Medulla oblongata (tissue), 1 donor: ENCODE measurements around the gene YPEL4.
"Not testable (repeated sequence)": the region's sequence is repeated elsewhere in the genome, so short reads cannot be mapped to it uniquely, and the experiment has no call there.

Experiments
- DNase-seq: peaks from one replicate; pipeline ENCODE4 v3.0.0-alpha.2; 2015; ENCODE audit errors: extremely low spot score

Gene YPEL4

GRCh38 chr11:57649826-57650738, at the start of gene YPEL4:
Gene YPEL4 (minus strand): TSS chr11:57649912. CDS start chr11:57647107, 2,805 bp downstream.
- peak; percentile 82 for DNase-seq

GRCh38 chr11:57698843-57699365, 49.2 kb upstream of the YPEL4 start:
- DNase-seq = no peak

GRCh38 chr11:57690474-57690873, 40.8 kb upstream of the YPEL4 start:
- DNase-seq = not testable (repeated sequence)

- no peak for DNase-seq
These were observed 31.5 kb upstream of the YPEL4 start for GRCh38 chr11:57681168-57681567.

- DNase-seq = no peak
These were observed 30.8 kb upstream of the YPEL4 start for GRCh38 chr11:57680552-57680874.

- no peak for DNase-seq
These were observed 29.7 kb upstream of the YPEL4 start for GRCh38 chr11:57679396-57679795.

- DNase-seq = no peak
These were observed 25.6 kb upstream of the YPEL4 start for GRCh38 chr11:57675176-57675941.

GRCh38 chr11:57674251-57674650, 24.5 kb upstream of the YPEL4 start:
- no peak for DNase-seq

- DNase-seq = peak; percentile 12
These were observed 18.7 kb upstream of the YPEL4 start for GRCh38 chr11:57668434-57668782.

- peak; percentile 99 for DNase-seq
These were observed 18.2 kb upstream of the YPEL4 start, which contains the start of gene ZDHHC5 for GRCh38 chr11:57667736-57668433. Gene ZDHHC5 (plus strand): TSS chr11:57668114. CDS start chr11:57673091, 4,977 bp downstream.

- peak; percentile 99 for DNase-seq
These were observed 17.5 kb upstream of the YPEL4 start for GRCh38 chr11:57667117-57667735.

- no peak for DNase-seq
These were observed 14.3 kb upstream of the YPEL4 start for GRCh38 chr11:57663975-57664374.

GRCh38 chr11:57662893-57663292, 13.2 kb upstream of the YPEL4 start:
- DNase-seq = no peak

GRCh38 chr11:57659669-57660068, 10.0 kb upstream of the YPEL4 start:
- no peak for DNase-seq

- DNase-seq = no peak
These were observed 8.3 kb upstream of the YPEL4 start for GRCh38 chr11:57658023-57658361.

- DNase-seq = peak; percentile 100
These were observed 7.7 kb upstream of the YPEL4 start, which contains the start of gene CLP1 for GRCh38 chr11:57657194-57658022. Gene CLP1 (plus strand): TSS chr11:57657762. CDS start chr11:57659477, 1,715 bp downstream.

GRCh38 chr11:57656885-57657193, 7.1 kb upstream of the YPEL4 start:
- DNase-seq = no peak

GRCh38 chr11:57653163-57653562, 3.5 kb upstream of the YPEL4 start:
- DNase-seq = no peak

- no peak for DNase-seq
These were observed 3.0 kb upstream of the YPEL4 start for GRCh38 chr11:57652662-57653061.

GRCh38 chr11:57652230-57652629, 2.5 kb upstream of the YPEL4 start:
- DNase-seq = not testable (repeated sequence)

GRCh38 chr11:57651408-57651807, 1.7 kb upstream of the YPEL4 start:
- no peak for DNase-seq
